Hepatocyte (in vitro differentiated cells): ENCODE measurements around the gene HHIPL2. TPM values are rescaled to one million over a fixed set of nuclear protein-coding genes. Genes with fewer than 3 reads are reported as not detected.

Experiments
- DNase-seq: peaks from one replicate; pipeline ENCODE4 v3.0.0-alpha.2; 2016; ENCODE audit warnings: low spot score
- H2AFZ ChIP-seq: fragments of 200-600 bp; sonication (generic); 2 replicates; pipeline ENCODE4 v1.6.0; 2016; ENCODE audit warnings: antibody characterized with exemption, mild to moderate bottlenecking
- H3K27ac ChIP-seq: fragments of 200-600 bp; sonication (generic); 2 replicates; pipeline ENCODE4 v1.5.1; 2016; ENCODE audit warnings: mild to moderate bottlenecking
- H3K27me3 ChIP-seq: fragments of 200-600 bp; sonication (generic); 2 replicates; pipeline ENCODE4 v1.6.1; 2016
- H3K36me3 ChIP-seq: fragments of 200-600 bp; sonication (generic); replicated peaks from 2 replicates; pipeline ENCODE4 v1.5.1; 2016; ENCODE audit warnings: low read depth; ENCODE audit not compliant: insufficient read depth
- H3K4me1 ChIP-seq: fragments of 200-600 bp; sonication (generic); 2 replicates; pipeline ENCODE4 v1.5.1; 2016; ENCODE audit warnings: mild to moderate bottlenecking, moderate library complexity; ENCODE audit not compliant: insufficient read depth
- H3K4me2 ChIP-seq: fragments of 200-600 bp; sonication (generic); 2 replicates; pipeline ENCODE4 v1.6.0; 2016
- H3K4me3 ChIP-seq: fragments of 200-600 bp; sonication (generic); 2 replicates; pipeline ENCODE4 v1.5.1; 2016; ENCODE audit warnings: mild to moderate bottlenecking
- H3K79me2 ChIP-seq: fragments of 200-600 bp; sonication (generic); 2 replicates; pipeline ENCODE4 v1.6.0; 2017; ENCODE audit warnings: mild to moderate bottlenecking
- H3K9me2 ChIP-seq: fragments of 200-600 bp; sonication (generic); replicated peaks from 2 replicates; pipeline ENCODE4 v1.6.0; 2017; ENCODE audit warnings: mild to moderate bottlenecking; ENCODE audit not compliant: insufficient read depth
- H3K9me3 ChIP-seq: fragments of 200-600 bp; sonication (generic); 2 replicates; pipeline ENCODE4 v1.5.1; 2016; ENCODE audit warnings: low read depth, mild to moderate bottlenecking
- H4K20me1 ChIP-seq: fragments of 200-600 bp; sonication (generic); 2 replicates; pipeline ENCODE4 v1.6.0; 2016; ENCODE audit warnings: mild to moderate bottlenecking; ENCODE audit not compliant: insufficient read depth, poor library complexity, severe bottlenecking
- CTCF ChIP-seq: fragments of 200-600 bp; sonication (generic); IDR thresholded peaks from 2 replicates; pipeline ENCODE4 v1.5.1; 2016; ENCODE audit warnings: antibody characterized with exemption, mild to moderate bottlenecking; ENCODE audit not compliant: poor library complexity
- EZH2 ChIP-seq: fragments of 200-600 bp; sonication (generic); IDR thresholded peaks from 2 replicates; pipeline ENCODE4 v1.6.1; 2016; ENCODE audit warnings: antibody characterized with exemption, mild to moderate bottlenecking, borderline replicate concordance
- EZH2phosphoT487 ChIP-seq: fragments of 200-600 bp; sonication (generic); IDR thresholded peaks from one replicate; pipeline ENCODE4 v1.6.1; 2018; ENCODE audit warnings: antibody characterized with exemption, mild to moderate bottlenecking, low read depth, moderate library complexity; ENCODE audit not compliant: unreplicated experiment, severe bottlenecking
- WGBS: methylation state at CpG from one replicate; pipeline ENCODE4 v1.1.6; 2016; ENCODE audit warnings: low lambda C conversion rate; ENCODE audit errors: missing lambda C conversion rate; 5-methylcytosine and 5-hydroxymethylcytosine counted together
- polyA plus RNA-seq: library from polyadenylated mRNA; unstranded; fragments of >200 nt; fragmentation: Nextera tagmentation; extraction: Ambion mirVana; gene quantifications from 2 replicates; pipeline ENCODE4 v1.2.1, GENCODE V29; 2016
- total RNA-seq: library from RNA; depleted of rRNA; stranded (reverse); fragments of >200 nt; gene quantifications from 2 replicates; pipeline ENCODE4 v1.2.3, GENCODE V29; 2014

HHIPL2 gene
- total and polyA plus RNA-seq, 2 experiments from 2014 or later, result 0.23 to 0.37 TPM

- Histone ChIP-seq H3K9me2 (no peaks in the 10 kb centered on the region), H3K9me3 (no peaks in the 10 kb centered on the region), H3K36me3 (no peaks in the 10 kb centered on the region), H3K4me3 (no peak overlapping the region), H3K27ac (no peak overlapping the region), H3K4me1 (no peaks in the 10 kb centered on the region), H2AFZ (no peak overlapping the region), H3K4me2 (no peak overlapping the region), H3K79me2 (no peaks in the 10 kb centered on the region), H3K27me3 (no peaks in the 10 kb centered on the region), H4K20me1 (no peaks in the 10 kb centered on the region)
- TF ChIP-seq EZH2 (no peak), EZH2phosphoT487 (no peak), CTCF (no peak)
- 91% methylated on average over 2 of the region's 2 CpGs for WGBS
- DNase-seq, result peak; percentile 17
Observed at GRCh38 chr1:222555992-222556615, 8.2 kb upstream of the HHIPL2 start.

- no peak overlapping the region for H3K4me2 ChIP-seq
- no peaks in the 10 kb centered on the region for H4K20me1 ChIP-seq
- H3K4me1 ChIP-seq, result no peaks in the 10 kb centered on the region
- TF ChIP-seq CTCF, result no peak
- no peak for TF ChIP-seq EZH2
- no peak for TF ChIP-seq EZH2phosphoT487
- no peak overlapping the region for H2AFZ ChIP-seq
- WGBS, result 93% methylated on average over 5 of the region's 5 CpGs
- H3K9me2 ChIP-seq, result no peaks in the 10 kb centered on the region
- no peak for DNase-seq
- no peak overlapping the region for H3K4me3 ChIP-seq
- H3K27me3 ChIP-seq, result no peaks in the 10 kb centered on the region
- no peak overlapping the region for H3K27ac ChIP-seq
- H3K36me3 ChIP-seq, result no peaks in the 10 kb centered on the region
- no peaks in the 10 kb centered on the region for H3K79me2 ChIP-seq
- H3K9me3 ChIP-seq, result no peaks in the 10 kb centered on the region
Observed at GRCh38 chr1:222554177-222554576, 6.3 kb upstream of the HHIPL2 start.

GRCh38 chr1:222552882-222553281 lies 5.0 kb upstream of the HHIPL2 start:
- no peaks in the 10 kb centered on the region for H3K27me3 ChIP-seq
- no peaks in the 10 kb centered on the region for H4K20me1 ChIP-seq
- H3K4me1 ChIP-seq, result peaks cover 4% of the 10 kb centered on the region
- no peak overlapping the region for H3K4me3 ChIP-seq
- TF ChIP-seq EZH2 (no peak), EZH2phosphoT487 (no peak), CTCF (no peak)
- H2AFZ ChIP-seq, result no peak overlapping the region
- no peak for DNase-seq
- H3K27ac ChIP-seq, result no peak overlapping the region
- no peaks in the 10 kb centered on the region for H3K79me2 ChIP-seq
- H3K36me3 ChIP-seq, result no peaks in the 10 kb centered on the region
- H3K9me2 ChIP-seq, result no peaks in the 10 kb centered on the region
- H3K9me3 ChIP-seq, result no peaks in the 10 kb centered on the region
- WGBS, result 78% methylated on average over 5 of the region's 5 CpGs
- no peak overlapping the region for H3K4me2 ChIP-seq

- DNase-seq, result no peak
- no peaks in the 10 kb centered on the region for H3K9me3 ChIP-seq
- no peaks in the 10 kb centered on the region for H4K20me1 ChIP-seq
- no peak overlapping the region for H2AFZ ChIP-seq
- no peaks in the 10 kb centered on the region for H3K27me3 ChIP-seq
- WGBS, result 58% methylated on average over 8 of the region's 8 CpGs
- no peak overlapping the region for H3K4me3 ChIP-seq
- no peaks in the 10 kb centered on the region for H3K79me2 ChIP-seq
- H3K9me2 ChIP-seq, result no peaks in the 10 kb centered on the region
- TF ChIP-seq EZH2phosphoT487 (no peak), EZH2 (no peak), CTCF (no peak)
- no peaks in the 10 kb centered on the region for H3K36me3 ChIP-seq
- peaks cover 9% of the 10 kb centered on the region for H3K4me1 ChIP-seq
- H3K27ac ChIP-seq, result no peak overlapping the region
- H3K4me2 ChIP-seq, result peak overlapping the region; percentile 35
Observed at GRCh38 chr1:222547260-222547614, 667 bp downstream of the HHIPL2 start.
